Central memory CD4-positive, alpha-beta T cell (primary cell): ENCODE results near the gene NUBP1.

Experiments used
- DNase-seq: peaks from one replicate; pipeline ENCODE4 v3.0.0; 2022

Gene NUBP1

DNA sequence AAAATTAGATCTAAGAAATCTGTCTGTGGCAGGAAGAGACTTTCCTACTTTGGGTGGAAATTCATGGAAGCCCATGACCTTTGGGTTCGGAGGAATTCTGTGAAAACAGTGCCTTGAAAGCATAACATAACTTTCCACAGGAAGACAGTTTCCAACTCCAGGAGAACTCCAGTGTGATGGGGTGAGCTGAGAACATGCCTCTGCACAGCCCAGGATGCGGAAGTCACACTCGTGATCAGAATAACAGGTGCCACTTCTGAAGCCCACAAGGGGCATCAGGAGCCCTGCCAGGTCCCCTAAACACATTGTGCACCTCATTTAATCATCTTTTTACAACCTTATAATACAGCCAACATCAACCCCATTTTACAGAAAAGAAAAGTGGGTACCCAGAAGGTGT is 65.2 kb downstream of the NUBP1 start:
- DNase-seq, result no peak

DNA sequence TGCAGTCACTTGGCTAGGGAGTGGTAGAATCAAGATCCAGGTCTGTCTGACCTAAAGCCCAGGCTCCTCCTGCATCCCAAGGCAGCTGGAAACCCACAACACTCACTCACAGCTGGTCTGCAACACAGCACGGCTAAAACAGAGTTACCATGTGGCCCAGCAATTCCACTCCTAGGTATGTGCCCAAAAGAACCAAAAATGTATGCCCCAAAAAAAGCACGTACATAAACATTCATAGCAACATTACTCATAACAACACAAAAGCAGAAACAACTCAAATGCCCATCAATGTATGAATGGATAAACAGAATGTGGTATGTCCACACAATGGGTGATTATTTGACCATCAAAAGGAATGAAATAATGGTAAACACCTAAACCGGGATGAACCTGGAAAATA is 66.1 kb downstream of the NUBP1 start:
- no peak for DNase-seq

DNA sequence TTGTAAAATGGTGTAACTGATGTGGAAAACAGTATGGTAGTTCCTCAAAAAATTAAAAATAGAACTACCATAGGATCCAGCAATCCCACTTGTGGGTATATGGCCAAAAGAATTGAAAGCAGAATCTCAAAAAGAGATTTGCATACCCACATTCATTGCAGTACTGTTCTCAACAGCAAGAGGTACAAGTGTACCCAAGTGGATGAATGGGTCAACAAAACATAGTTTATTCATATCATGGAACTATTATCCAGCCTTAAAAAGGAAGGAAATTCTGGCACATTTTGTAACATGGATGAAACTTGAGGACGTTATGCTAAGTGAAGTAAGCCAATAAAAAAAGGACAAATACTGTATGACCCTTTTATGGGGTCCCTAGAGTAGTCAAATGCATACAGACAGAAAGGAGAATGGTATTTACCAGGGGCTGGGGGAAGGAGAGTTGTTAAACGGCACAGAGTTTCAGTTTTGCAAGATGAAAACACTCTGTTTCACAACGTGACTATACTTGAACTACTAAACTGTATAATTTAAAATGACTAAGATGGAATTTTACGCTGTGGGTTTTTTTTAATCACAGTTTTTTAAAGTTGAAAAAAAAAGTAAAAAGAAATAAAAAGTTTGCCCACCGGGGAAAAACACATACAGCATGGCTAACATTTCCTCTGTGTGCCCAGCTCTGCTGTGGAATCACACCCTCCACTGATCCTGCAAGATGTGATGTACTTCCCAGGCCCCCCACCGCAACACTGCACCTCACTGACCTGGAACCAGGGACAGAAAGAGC is 68.9 kb downstream of the NUBP1 start:
- no peak for DNase-seq

DNA sequence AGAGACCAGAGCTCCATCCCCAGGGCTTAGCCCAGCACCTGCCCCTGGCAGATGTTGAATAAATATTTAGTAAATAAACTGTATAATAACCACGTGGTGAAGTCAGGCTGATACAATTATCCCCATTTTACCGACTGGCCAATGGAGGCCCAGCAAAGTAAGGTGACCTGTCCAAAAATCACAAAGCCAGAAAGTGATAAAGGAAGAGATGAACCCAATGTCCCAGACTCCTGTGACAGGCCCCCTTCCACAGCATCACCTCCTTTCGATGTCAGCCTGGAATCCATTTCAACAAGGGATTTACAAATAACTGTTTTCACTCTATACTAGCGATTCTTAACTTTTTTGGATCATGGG is 69.4 kb downstream of the NUBP1 start:
- no peak for DNase-seq

DNA sequence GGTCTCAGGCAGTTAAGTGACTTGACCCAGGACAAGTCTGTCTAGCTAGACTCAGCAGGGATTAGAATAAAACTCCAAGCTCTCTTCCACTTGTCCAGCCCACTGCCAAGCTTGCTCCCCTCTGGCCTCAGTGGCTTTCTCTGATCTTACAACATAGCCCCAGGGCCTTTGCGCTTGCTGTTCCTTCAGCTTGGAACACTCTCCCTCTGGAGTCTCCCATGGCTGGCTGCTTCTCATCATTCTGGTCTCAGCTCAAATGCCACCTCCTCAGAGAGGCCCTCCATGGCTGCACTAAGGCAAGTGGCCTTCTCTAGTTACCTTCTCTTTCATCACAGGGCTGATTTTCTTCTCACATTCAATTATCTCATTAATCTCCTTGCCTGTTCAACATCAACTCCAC is 73.9 kb downstream of the NUBP1 start:
- no peak for DNase-seq

DNA sequence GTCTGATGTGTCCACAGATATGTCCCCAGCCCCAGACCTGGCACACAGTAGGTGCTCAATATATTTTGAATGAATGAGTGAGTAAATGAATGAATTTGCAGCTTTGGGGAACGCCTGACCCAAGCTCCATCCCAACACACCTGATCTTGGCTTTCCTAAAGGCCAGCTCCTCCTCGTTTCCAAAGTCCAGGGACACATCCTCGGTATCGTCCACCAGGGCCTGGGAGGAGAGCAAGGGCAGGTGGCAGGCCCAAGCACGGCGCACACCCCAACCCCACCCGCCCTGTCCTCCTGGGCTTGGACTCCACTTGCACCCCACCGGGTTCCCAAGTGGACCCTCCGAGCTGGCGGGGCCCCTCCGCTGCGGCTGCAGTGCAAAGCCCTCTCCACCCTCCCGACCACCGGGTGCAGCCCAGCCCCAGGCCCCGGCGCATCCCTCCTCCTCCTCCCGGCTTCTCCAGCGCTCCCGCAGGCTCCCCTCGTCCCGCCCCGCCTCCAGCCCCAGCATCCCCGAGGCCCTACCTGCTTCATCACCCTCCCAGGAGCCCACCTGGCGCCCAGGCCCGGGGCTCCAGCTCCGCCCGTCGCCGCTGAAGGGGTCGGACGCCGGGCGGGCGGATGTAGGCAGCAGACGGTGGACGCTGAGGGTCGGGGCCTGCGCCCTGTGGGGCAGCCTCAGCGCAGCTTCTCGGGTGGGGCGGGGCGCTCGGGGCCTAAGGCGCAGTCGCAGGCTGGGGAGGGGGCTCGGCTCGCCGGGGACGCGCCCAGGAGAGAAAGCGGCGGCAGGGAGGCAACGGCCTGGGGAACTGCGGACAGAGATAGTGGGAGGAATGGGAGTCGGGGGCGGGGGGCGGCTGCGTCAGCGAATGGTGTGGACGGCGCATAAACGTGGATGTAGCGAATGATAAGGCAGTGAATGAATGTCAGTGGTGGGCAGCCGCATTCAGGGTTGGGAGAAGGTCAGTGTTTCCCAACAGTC is 74.6 kb downstream of the NUBP1 start, which contains the start of gene TVP23A:
TVP23A (minus strand) TSS at position 832 of the 979 bp plus-strand sequence; CDS start at position 531, 301 bp downstream.
- no peak for DNase-seq
